ENCODE data around the gene MYADM.

DNA sequence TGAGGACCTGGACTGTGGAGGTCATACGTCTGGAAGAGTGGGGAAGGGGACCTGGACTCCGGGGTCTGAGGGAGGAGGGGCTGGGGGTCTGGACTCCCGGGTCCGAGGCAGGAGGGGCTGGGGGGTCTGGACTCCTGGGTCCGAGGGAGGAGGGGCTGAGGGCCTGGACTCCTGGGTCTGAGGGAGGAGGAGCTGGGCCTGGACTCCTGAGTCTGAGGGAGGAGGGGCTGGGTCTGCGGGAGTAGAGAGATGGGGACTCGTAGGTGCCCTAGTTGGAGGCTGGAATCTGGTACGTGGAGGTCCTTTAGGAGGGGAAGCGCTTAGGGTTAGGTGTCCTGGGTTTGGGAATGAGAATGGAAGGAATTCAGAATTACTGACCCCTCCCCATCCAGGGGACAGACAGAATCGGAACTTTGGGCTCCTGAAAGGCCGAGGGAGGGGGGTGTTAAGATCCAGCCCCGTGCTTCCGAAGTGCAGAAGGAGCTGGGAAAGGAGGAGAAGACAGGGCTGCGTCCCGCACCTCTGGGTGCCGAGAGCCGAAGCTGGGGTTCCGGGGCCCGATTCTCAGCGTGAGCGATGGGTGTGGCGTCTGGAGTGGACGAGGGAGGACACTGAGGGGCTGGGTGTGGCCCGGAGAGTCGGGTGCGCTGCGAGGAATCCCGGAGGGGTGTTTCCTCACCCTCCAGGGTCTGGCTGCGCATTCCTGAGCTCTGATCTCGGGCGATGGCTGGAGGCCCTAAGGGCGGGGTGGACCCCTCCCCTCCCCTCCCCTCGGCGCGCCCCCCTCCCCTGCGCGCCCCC lies 608 bp downstream of the MYADM start:
- TF ChIP-seq, protein P1, sequence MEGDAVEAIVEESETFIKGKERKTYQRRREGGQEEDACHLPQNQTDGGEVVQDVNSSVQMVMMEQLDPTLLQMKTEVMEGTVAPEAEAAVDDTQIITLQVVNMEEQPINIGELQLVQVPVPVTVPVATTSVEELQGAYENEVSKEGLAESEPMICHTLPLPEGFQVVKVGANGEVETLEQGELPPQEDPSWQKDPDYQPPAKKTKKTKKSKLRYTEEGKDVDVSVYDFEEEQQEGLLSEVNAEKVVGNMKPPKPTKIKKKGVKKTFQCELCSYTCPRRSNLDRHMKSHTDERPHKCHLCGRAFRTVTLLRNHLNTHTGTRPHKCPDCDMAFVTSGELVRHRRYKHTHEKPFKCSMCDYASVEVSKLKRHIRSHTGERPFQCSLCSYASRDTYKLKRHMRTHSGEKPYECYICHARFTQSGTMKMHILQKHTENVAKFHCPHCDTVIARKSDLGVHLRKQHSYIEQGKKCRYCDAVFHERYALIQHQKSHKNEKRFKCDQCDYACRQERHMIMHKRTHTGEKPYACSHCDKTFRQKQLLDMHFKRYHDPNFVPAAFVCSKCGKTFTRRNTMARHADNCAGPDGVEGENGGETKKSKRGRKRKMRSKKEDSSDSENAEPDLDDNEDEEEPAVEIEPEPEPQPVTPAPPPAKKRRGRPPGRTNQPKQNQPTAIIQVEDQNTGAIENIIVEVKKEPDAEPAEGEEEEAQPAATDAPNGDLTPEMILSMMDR (IDR thresholded peaks at IDR 0.05 in 4 of 5, conservative IDR thresholded peaks at IDR 0.05 in 1 of 5), result no peak
- TF ChIP-seq POLR2A (IDR thresholded peaks at IDR 0.05), result no peak
